OCI-LY1 (cell line): Measurements from ENCODE around the gene FHIT.

Experiments
- H2AFZ ChIP-seq: fragments of 200-600 bp; sonication (generic), shearing (Covaris generic); 2 replicates; pipeline ENCODE4 v1.6.0; 2014; ENCODE audit warnings: antibody characterized with exemption, mild to moderate bottlenecking, low read length
- H3F3A ChIP-seq: fragments of 200-600 bp; sonication (generic), shearing (Covaris generic); 2 replicates; pipeline ENCODE4 v1.6.0; 2014; ENCODE audit warnings: mild to moderate bottlenecking, antibody characterized with exemption, low read length, moderate library complexity; ENCODE audit not compliant: insufficient read depth
- H3K27ac ChIP-seq: fragments of 200-600 bp; sonication (generic); 2 replicates; pipeline ENCODE4 v1.5.1; 2014; ENCODE audit warnings: low read length, mixed run types, mild to moderate bottlenecking, low read depth; ENCODE audit not compliant: poor library complexity, severe bottlenecking
- H3K27me3 ChIP-seq: fragments of 200-600 bp; sonication (generic); 2 replicates; pipeline ENCODE4 v1.6.0; 2014; ENCODE audit warnings: antibody characterized with exemption, mild to moderate bottlenecking, low read length, moderate library complexity; ENCODE audit not compliant: insufficient read depth
- H3K36me3 ChIP-seq: fragments of 200-600 bp; sonication (generic); 2 replicates; pipeline ENCODE4 v1.6.1; 2014; ENCODE audit warnings: mild to moderate bottlenecking, antibody characterized with exemption, low read length, moderate library complexity, mixed read lengths; ENCODE audit not compliant: insufficient read depth
- H3K4me1 ChIP-seq: fragments of 200-600 bp; sonication (generic); 2 replicates; pipeline ENCODE4 v1.5.1; 2014; ENCODE audit warnings: mild to moderate bottlenecking, low read length, moderate library complexity; ENCODE audit not compliant: insufficient read depth, severe bottlenecking
- H3K4me2 ChIP-seq: fragments of 200-600 bp; sonication (generic), shearing (Covaris generic); 2 replicates; pipeline ENCODE4 v1.6.1; 2014; ENCODE audit warnings: low read length
- H3K4me3 ChIP-seq: fragments of 200-600 bp; sonication (generic); 2 replicates; pipeline ENCODE4 v1.5.1; 2014; ENCODE audit warnings: low read length, low read depth, mild to moderate bottlenecking, mixed read lengths; ENCODE audit not compliant: poor library complexity, severe bottlenecking
- H3K79me2 ChIP-seq: fragments of 200-600 bp; shearing (Covaris generic); 2 replicates; pipeline ENCODE4 v1.6.1; 2016; ENCODE audit warnings: mixed run types, low read length, mixed read lengths; ENCODE audit not compliant: insufficient read depth
- H3K9ac ChIP-seq: fragments of 200-600 bp; sonication (generic), shearing (Covaris generic); 2 replicates; pipeline ENCODE4 v1.6.1; 2014; ENCODE audit warnings: mild to moderate bottlenecking, low read length, mixed read lengths
- H3K9me2 ChIP-seq: fragments of 200-600 bp; sonication (generic), shearing (Covaris generic); 2 replicates; pipeline ENCODE4 v1.6.1; 2014; ENCODE audit warnings: low read depth, mild to moderate bottlenecking, low read length, mixed read lengths
- H3K9me3 ChIP-seq: fragments of 200-600 bp; shearing (Covaris generic); 2 replicates; pipeline ENCODE4 v1.6.1; 2014; ENCODE audit warnings: low read length, mixed read lengths
- H4K20me1 ChIP-seq: fragments of 200-600 bp; sonication (generic), shearing (Covaris generic); 2 replicates; pipeline ENCODE4 v1.6.0; 2016; ENCODE audit warnings: mild to moderate bottlenecking, low read length; ENCODE audit not compliant: insufficient read depth
- CTCF ChIP-seq: fragments of 200-600 bp; sonication (generic), shearing (Covaris generic); IDR thresholded peaks from 2 replicates; pipeline ENCODE4 v1.5.1; 2017; ENCODE audit warnings: mild to moderate bottlenecking, antibody characterized with exemption, low read length, moderate library complexity, mixed read lengths
- EZH2 ChIP-seq: fragments of 200-600 bp; sonication (generic), shearing (Covaris generic); IDR thresholded peaks from 2 replicates; pipeline ENCODE4 v1.8.0; 2017; ENCODE audit warnings: borderline replicate concordance, mixed run types, mild to moderate bottlenecking, antibody characterized with exemption, low read length, moderate library complexity, mixed read lengths

Gene FHIT

GRCh38 chr3:60090548-60090947 lies 1160.7 kb downstream of the FHIT start:
- Histone ChIP-seq H3K4me1 (no peaks in the 10 kb centered on the region), H3K36me3 (no peaks in the 10 kb centered on the region), H3K9me2 (no peaks in the 10 kb centered on the region), H3F3A (no peaks in the 10 kb centered on the region), H2AFZ (no peak overlapping the region), H3K4me3 (no peak overlapping the region), H3K9ac (no peak overlapping the region), H3K27me3 (no peaks in the 10 kb centered on the region), H3K27ac (no peak overlapping the region), H3K9me3 (no peaks in the 10 kb centered on the region), H3K79me2 (no peaks in the 10 kb centered on the region), H4K20me1 (no peaks in the 10 kb centered on the region), H3K4me2 (no peak overlapping the region)
- no peak for TF ChIP-seq EZH2
- no peak for TF ChIP-seq CTCF

- Histone ChIP-seq H4K20me1 (no peaks in the 10 kb centered on the region), H3K9me3 (no peaks in the 10 kb centered on the region), H3K79me2 (no peaks in the 10 kb centered on the region), H3K4me2 (no peak overlapping the region), H3K36me3 (no peaks in the 10 kb centered on the region), H2AFZ (no peak overlapping the region), H3K9ac (no peak overlapping the region), H3F3A (no peaks in the 10 kb centered on the region), H3K4me1 (peaks cover 4% of the 10 kb centered on the region), H3K9me2 (no peaks in the 10 kb centered on the region), H3K27ac (no peak overlapping the region), H3K4me3 (no peak overlapping the region), H3K27me3 (no peaks in the 10 kb centered on the region)
- no peak for TF ChIP-seq EZH2
- no peak for TF ChIP-seq CTCF
Observed at GRCh38 chr3:60086811-60087210, 1164.4 kb downstream of the FHIT start.

GRCh38 chr3:60085649-60086048 lies 1165.6 kb downstream of the FHIT start:
- H3K27me3 ChIP-seq, result no peaks in the 10 kb centered on the region
- TF ChIP-seq CTCF, result no peak
- no peak for TF ChIP-seq EZH2
- no peaks in the 10 kb centered on the region for H3K36me3 ChIP-seq
- H3K4me2 ChIP-seq, result no peak overlapping the region
- no peaks in the 10 kb centered on the region for H3K79me2 ChIP-seq
- H3F3A ChIP-seq, result no peaks in the 10 kb centered on the region
- no peak overlapping the region for H2AFZ ChIP-seq
- no peaks in the 10 kb centered on the region for H3K9me2 ChIP-seq
- H3K4me3 ChIP-seq, result no peak overlapping the region
- H3K27ac ChIP-seq, result no peak overlapping the region
- no peaks in the 10 kb centered on the region for H3K9me3 ChIP-seq
- H3K9ac ChIP-seq, result no peak overlapping the region
- H3K4me1 ChIP-seq, result peaks cover 16% of the 10 kb centered on the region
- H4K20me1 ChIP-seq, result no peaks in the 10 kb centered on the region
